ENCODE results near the gene CCDC144A.
"Not testable (repeated sequence)": the region's sequence is repeated elsewhere in the genome, so short reads cannot be mapped to it uniquely, and the experiment has no call there.

DNA sequence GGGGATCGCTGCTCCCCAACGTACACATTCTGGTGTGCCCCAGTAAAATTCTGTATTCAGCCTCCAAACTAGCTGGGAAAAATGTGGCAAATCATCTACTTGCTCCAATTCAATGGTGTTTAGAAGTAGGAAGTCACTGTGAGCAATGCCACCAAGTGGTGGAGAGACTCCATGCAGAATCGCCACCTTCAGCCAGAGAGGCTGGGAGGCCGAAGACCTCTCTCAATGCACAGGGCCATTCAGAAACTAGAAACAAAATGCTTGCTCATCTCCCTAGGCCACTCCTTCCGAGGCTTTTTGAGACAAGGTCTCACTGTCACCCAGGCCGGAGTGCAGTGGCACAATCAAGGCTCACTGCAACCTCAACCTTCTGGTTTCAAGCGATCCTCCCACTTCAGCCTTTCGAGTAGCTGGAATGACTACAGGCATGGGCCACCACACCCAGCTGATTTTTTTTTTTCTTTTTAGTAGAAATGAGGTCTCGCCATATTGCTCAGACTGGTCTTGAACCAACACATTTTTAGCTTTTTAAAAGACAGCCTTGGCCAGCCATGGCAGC lies 100.4 kb downstream of the CCDC144A start:
- TF ChIP-seq CTCF, POLR2A (IDR thresholded peaks at IDR 0.05): not testable (repeated sequence)
